GM11168 (cell line): ENCODE data around the gene MZB1.
"Not testable (repeated sequence)": the region's sequence is repeated elsewhere in the genome, so short reads cannot be mapped to it uniquely, and the experiment has no call there.

ENCODE experiments used
- in situ Hi-C: fragments of 300-500 bp; cut with MboI; formaldehyde crosslinking; loops from one replicate; pipeline ENCODE4 v1.12.0; 2022; ENCODE audit warnings: low sequenced_read_pairs; ENCODE audit not compliant: unreplicated experiment

MZB1 gene

GRCh38 chr5:139379626-139380449, 9.9 kb downstream of the MZB1 start:
- in situ Hi-C loops, result loop anchor here (5.0 kb wide), 1 partner anchor 38 kb away; the partner anchor contains the start of gene PAIP2

- in situ Hi-C loops, result loop anchor here (5.0 kb wide), 1 partner anchor 37 kb away; the partner anchor contains the start of gene PAIP2
These were observed 10.8 kb downstream of the MZB1 start for GRCh38 chr5:139378941-139379361.

- in situ Hi-C loops, result loop anchor here (5.0 kb wide), 1 partner anchor 36 kb away; the partner anchor contains the start of gene PAIP2
These were observed 11.4 kb downstream of the MZB1 start for GRCh38 chr5:139378101-139378825.

GRCh38 chr5:139377226-139377625, 12.5 kb downstream of the MZB1 start:
- in situ Hi-C loops, result loop anchor here (5.0 kb wide), 1 partner anchor 35 kb away; the partner anchor contains the start of gene PAIP2

- in situ Hi-C loops, result loop anchor here (5.0 kb wide), 1 partner anchor 34 kb away; the partner anchor contains the start of gene PAIP2
These were observed 13.3 kb downstream of the MZB1 start for GRCh38 chr5:139376364-139376763.

- in situ Hi-C loops, result loop anchor here (5.0 kb wide), 1 partner anchor 33 kb away; the partner anchor contains the start of gene PAIP2
These were observed 14.8 kb downstream of the MZB1 start for GRCh38 chr5:139374909-139375308.

- in situ Hi-C loops, result no loop called here
These were observed 18.0 kb downstream of the MZB1 start for GRCh38 chr5:139371482-139372435.

GRCh38 chr5:139369181-139369580, 20.5 kb downstream of the MZB1 start:
- in situ Hi-C loops, result no loop called here

GRCh38 chr5:139368613-139369012, 21.1 kb downstream of the MZB1 start:
- in situ Hi-C loops, result no loop called here

GRCh38 chr5:139364466-139364865, 25.2 kb downstream of the MZB1 start:
- in situ Hi-C loops, result no loop called here

- in situ Hi-C loops, result no loop called here
These were observed 25.8 kb downstream of the MZB1 start for GRCh38 chr5:139363937-139364336.

- in situ Hi-C loops, result no loop called here
These were observed 27.8 kb downstream of the MZB1 start for GRCh38 chr5:139361835-139362429.

GRCh38 chr5:139360384-139360783, 29.3 kb downstream of the MZB1 start:
- in situ Hi-C loops, result no loop called here

GRCh38 chr5:139358064-139358463, 31.6 kb downstream of the MZB1 start:
- in situ Hi-C loops, result no loop called here

GRCh38 chr5:139355900-139356299, 33.8 kb downstream of the MZB1 start:
- in situ Hi-C loops, result not testable (repeated sequence)

GRCh38 chr5:139354186-139354585, 35.5 kb downstream of the MZB1 start:
- in situ Hi-C loops, result no loop called here

GRCh38 chr5:139347863-139348262, 41.9 kb downstream of the MZB1 start:
- in situ Hi-C loops, result not testable (repeated sequence)

- in situ Hi-C loops, result not testable (repeated sequence)
These were observed 44.3 kb downstream of the MZB1 start for GRCh38 chr5:139345442-139345841.

GRCh38 chr5:139344177-139344576, 45.5 kb downstream of the MZB1 start:
- in situ Hi-C loops, result loop anchor here (5.0 kb wide), 1 partner anchor 33 kb away; no protein-coding TSS in a partner anchor
